T1000 (cell line): ENCODE measurements around the gene ZNF609.

Experiments
- DNase-seq: peaks from one replicate; lab custom pipeline; 2025; ENCODE audit warnings: mixed read lengths; lab: John Stamatoyannopoulos, UW

Gene ZNF609

GRCh38 chr15:64695561-64695992, 235.2 kb downstream of the ZNF609 start:
- no peak for DNase-seq

- no peak for DNase-seq
Measured at GRCh38 chr15:64696481-64696880, 236.1 kb downstream of the ZNF609 start.

DNA sequence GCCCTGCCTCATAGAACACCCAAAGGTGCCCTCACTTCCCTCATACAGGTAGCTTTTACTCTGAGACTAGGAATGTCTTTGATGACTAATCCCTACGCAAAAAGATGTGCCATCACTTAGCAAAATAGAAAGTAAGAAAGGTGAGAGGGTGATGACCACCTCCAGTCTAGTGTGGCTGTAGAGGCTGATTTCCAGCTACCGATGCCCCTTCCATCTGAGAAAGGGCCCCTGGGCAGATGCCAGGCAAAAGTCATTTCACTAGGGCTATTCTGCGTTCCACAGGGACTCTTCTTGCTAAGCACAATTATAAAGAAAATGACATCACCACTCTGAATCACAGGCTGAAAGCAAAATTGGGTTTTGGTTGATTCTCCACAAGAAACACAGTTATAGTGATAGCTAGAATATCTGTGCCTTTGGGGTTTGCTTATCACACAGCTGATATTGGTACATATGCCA, 237.6 kb downstream of the ZNF609 start:
- DNase-seq, result no peak

GRCh38 chr15:64698823-64699222, 238.4 kb downstream of the ZNF609 start:
- no peak for DNase-seq

GRCh38 chr15:64699751-64700388, 239.5 kb downstream of the ZNF609 start:
- DNase-seq, result no peak

GRCh38 chr15:64701051-64701450, 240.7 kb downstream of the ZNF609 start:
- DNase-seq, result no peak

GRCh38 chr15:64701482-64702184, 241.3 kb downstream of the ZNF609 start:
- no peak for DNase-seq

DNA sequence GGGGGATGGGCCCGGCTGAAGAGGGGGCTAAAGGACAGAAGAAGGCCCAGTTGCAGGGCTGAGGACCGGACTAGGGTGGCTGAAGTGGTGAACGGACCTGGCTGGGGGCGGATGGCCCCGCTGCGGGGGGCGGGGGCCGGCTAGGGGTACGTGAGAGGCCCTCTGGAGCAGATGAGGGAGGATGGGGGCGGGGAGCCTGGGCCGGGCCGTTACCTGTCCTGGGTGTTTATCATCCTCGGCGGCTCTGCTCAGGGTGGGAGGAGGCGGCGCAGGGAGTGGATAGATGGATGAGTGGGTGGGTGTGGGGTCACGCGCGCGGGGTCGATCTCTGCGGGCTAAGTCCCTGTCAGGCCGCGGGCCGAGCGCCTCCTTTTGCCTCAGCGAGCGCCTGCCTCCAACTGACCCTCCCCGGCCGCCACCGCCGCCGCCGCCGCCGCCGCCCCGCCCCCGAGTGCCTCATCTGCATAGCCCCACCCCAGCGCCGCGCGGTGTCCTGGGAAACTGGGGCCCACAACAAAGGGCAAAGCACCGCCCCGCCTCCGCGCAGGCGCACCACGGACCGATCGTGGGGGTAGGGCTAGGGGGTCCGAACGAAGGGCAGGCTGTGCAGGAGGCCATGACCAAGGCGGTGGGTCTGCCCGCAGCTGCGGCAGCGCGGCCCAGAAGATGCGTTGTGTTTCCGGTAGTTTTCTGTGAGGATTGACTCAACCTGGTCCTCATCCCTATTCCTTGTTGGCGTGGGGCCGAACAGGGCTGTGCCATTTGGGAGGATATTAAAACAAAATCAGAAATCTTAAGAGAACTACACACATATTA, 242.6 kb downstream of the ZNF609 start:
- peak; percentile 89 for DNase-seq

DNA sequence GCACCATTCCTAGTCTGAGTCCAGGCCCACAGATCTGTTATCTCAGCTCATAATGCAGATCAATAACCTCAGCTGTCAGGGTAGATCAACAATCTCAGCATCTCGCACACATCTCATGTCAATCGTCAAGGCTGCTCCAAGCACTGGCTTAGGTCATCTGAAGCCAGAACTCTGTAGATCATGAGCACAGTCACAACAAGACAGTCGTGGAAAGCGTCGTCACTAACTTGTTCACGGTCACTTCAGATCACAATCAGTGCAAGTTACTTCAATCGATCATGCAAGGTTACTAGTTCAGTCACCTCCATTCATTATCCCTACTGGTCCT, 243.2 kb downstream of the ZNF609 start:
- DNase-seq, result no peak

DNA sequence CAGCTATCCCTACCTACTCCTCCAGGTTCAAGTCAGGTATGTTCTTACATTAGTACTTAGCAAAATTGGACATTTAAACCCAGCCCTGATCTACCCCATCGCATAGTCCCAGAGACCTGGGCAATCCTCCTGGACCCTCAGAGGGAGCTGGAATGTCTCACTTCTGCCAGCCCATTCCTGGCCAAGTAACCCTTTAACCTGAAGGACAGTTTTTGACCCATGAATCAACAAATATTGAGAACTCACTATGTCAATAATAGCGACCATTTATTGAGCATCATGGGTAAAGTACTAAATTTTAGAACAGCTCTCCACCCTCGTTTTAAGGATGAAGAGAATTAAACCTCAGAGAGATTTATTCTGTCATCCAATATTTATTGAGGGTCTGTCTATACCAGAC, 244.6 kb downstream of the ZNF609 start:
- DNase-seq, result no peak

- DNase-seq, result no peak
Measured at GRCh38 chr15:64706011-64706911, 245.9 kb downstream of the ZNF609 start.

GRCh38 chr15:64710676-64711428, 250.5 kb downstream of the ZNF609 start:
- DNase-seq, result no peak

DNA sequence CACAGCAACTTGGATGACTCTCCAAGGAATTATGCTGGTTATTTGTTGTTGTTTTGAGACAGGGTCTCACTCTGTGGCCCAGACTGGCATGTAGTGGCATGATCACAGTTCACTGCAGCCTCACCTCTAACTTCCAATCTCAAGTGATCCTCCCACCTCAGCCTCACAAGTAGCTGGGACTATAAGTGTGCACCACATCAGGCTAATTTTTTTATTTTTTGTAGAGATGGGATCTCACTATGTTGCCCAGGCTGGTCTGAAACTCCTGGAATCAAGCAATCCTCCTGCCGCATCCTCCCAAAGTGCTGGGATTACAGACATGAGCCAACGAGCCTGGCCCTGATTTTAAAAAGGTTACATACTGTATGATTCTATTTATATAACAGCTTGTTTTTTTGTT, 252.0 kb downstream of the ZNF609 start:
- DNase-seq, result no peak

- DNase-seq, result no peak
Measured at GRCh38 chr15:64713592-64713991, 253.2 kb downstream of the ZNF609 start.

DNA sequence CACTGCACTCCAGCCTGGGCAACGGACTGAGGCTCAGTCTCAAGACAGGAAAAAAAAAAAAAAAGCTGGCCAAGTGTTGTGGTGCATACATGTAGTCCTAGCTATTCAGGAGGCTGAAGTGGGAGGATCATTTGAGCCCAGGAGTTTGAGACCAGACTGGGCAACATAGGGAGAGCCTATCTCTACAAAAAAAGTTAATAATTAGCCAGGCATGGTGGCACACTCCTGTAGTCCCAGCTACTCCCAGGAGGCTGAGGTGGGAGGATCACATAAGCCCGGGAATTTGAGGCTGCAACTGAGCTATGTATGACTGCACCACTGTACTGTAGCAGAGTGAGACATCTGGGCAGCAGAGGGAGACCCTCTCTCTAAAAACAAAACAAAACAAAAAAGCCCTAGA, 256.1 kb downstream of the ZNF609 start:
- no peak for DNase-seq

DNA sequence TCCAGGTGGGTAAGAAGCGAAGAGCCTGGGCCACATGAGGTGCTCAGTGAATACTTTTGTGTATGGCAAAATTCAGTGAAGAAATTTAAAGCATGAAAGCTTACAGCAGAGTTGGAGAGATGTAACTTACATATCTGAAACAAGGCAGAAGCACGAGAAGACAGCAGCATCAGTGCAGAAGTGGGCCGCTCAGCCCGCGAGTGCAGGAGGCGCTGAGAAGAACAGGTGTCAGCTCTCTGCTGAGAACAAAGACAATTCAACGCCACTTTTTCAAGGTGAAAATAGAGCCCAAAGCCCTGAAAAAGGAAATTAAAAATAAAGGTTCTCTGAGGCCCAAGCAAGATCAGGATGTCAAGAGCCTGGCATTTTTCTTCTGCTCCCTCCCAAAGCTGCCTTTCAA, 256.8 kb downstream of the ZNF609 start:
- no peak for DNase-seq

DNA sequence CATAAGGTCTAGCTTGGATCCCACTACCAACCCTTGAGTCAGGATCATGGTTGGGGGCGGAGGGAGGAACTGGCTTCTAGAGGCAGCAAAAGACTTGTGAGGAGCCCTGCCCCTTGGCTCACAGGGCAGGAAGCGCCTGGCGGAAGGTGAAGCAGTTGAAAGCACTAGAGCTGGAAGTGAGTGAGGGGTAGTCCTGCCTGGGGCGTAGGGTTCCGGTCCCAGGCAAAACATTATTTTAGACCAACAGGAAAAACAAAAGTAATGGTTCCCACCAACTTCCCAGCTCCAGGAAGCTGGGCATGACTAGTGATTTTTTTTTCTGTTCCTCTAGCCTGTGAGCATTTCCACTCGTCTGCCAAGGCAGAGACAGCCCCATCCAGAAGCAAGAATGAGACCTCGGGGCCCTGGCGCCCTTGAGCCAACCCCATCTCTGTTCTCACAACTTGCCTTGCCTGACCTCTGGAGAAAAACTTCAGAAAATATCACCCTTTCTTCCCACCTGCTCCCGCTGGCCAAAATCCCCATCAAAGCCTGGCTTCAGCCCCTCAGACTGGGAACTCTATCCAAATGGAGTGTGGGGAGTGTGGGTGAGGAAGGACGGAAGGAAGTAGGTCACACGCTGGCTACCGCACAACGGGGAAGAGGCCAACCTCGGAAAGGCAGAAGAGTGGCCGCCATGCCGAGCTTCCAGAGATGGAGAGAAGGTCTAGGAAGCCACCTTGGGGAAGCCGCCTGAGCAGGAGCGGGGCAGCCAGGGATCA, 257.5 kb downstream of the ZNF609 start:
- DNase-seq, result no peak

DNA sequence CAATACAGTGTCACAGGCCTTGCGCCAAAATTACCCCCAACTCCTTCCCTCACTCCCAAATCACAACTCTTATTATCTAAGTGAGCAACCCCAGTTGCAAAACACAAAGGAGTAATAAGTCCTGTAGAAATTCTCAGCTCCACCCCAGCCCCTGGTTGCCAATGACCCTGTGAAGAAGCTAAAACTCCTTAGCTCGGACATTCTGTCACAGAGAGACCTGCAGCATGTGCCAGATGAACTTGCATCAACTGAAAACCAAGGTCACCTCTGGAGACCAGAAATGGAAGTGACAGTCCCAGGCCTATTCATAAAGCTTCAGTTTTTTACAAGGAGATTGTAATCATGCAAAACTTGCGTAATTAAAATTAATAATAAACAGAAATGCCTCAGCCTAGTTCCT, 259.8 kb downstream of the ZNF609 start:
- DNase-seq, result no peak

- no peak for DNase-seq
Measured at GRCh38 chr15:64730151-64730550, 269.8 kb downstream of the ZNF609 start.

DNA sequence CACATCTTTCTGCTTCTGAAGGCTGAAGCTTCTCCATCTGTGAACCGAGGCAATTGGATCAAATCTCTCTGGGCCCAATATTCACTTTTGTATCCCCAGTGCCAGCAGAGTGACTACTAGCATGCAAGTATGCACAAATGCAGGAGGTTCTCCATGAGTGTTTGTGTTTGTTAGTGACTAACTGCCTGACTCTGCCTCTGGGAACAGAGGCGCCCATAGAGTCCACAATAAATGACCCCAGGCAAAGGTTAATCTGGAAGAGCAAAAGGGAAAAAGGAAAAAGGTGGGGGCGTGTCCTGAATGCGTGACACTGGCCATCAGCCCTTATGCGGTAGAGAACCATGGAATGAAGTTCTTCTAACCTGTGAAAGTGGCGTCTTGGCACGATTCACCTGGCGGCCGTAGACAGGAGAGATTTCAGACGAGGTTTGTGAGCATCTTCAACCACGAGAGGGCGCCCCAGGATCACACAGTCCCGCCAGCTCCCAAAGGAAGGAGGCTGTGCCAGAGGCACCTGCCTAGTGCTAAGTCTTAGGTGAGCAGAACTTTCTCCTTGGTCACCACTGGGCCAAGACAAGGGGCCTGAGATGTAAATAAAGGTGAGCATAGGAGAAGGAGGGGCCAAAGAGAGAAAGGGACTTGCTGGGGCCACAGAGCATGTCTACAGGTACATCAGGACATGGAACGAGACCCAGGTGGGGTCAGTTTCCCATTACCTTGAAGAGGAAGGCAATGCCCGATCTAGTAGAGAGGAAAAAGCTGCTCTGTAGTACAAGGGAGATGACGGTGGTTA, 270.8 kb downstream of the ZNF609 start:
- peak; percentile 40 for DNase-seq
